Body of pancreas (tissue), 4 donors: Measurements from ENCODE around the gene SPTB. TPM values are rescaled to one million over a fixed set of nuclear protein-coding genes. Genes with fewer than 3 reads are reported as not detected.

Experiments
- ATAC-seq: fragments of 150-250 bp; one replicate; pipeline ENCODE4 v1.9.1; 2016
- DNase-seq, 4 donors: peaks; one replicate each; pipeline ENCODE4 v3.0.0-alpha.2; 2019
- H3K27ac ChIP-seq, 4 donors: fragments of 200-600 bp; sonication (generic); 1 replicate in 3 of 4; 2 replicates in 1 of 4; pipeline versions ENCODE4 v1.5.1 to v1.6.1; 2016 to 2019; ENCODE audit warnings: mild to moderate bottlenecking in 1 of 4, mixed read lengths in 1 of 4, moderate library complexity in 1 of 4
- H3K27me3 ChIP-seq, 2 donors: fragments of 200-600 bp; sonication (generic); one replicate each; pipeline ENCODE4 v1.6.0; 2016; ENCODE audit warnings: mild to moderate bottlenecking in 1 of 2
- H3K36me3 ChIP-seq, 2 donors: fragments of 200-600 bp; sonication (generic); replicated peaks in 1 of 2; 2 replicates each; pipeline ENCODE4 v1.5.1; 2016; ENCODE audit warnings: low read depth in 2 of 2; ENCODE audit not compliant: insufficient read depth in 1 of 2
- H3K4me1 ChIP-seq: fragments of 200-600 bp; sonication (generic); one replicate; pipeline ENCODE4 v1.6.0; 2016
- H3K4me3 ChIP-seq, 2 donors: fragments of 200-600 bp; sonication (generic); 1 replicate in 1 of 2; 2 replicates in 1 of 2; pipeline ENCODE4 v1.5.1; 2016 to 2019
- H3K9me3 ChIP-seq, 3 donors: fragments of 200-600 bp; sonication (generic); 1 replicate in 2 of 3; 2 replicates in 1 of 3; pipeline ENCODE4 v1.5.1; 2016
- CTCF ChIP-seq, 7 experiments: fragments of 450-650 bp in 4 of 7; fragments of 200-600 bp in 3 of 7; sonication (generic) in 3 of 7; IDR thresholded peaks; one replicate each; pipeline ENCODE4 v1.5.1; 2016 to 2019; ENCODE audit warnings: antibody characterized with exemption in 7 of 7
- POLR2A ChIP-seq, 3 donors: fragments of 450-650 bp; IDR thresholded peaks; one replicate each; pipeline ENCODE4 v1.6.1; 2016; ENCODE audit warnings: antibody characterized with exemption in 3 of 3, mild to moderate bottlenecking in 2 of 3
- WGBS, 2 donors: methylation state at CpG; one replicate each; pipeline ENCODE4 v1.1.5; 2017; 5-methylcytosine and 5-hydroxymethylcytosine counted together
- intact Hi-C: fragments of 100-400 bp; cut with DNase I; formaldehyde crosslinking; loops from one replicate; pipeline ENCODE4 v1.15.1; 2023
- total RNA-seq, 2 donors: library from RNA; depleted of rRNA; stranded (reverse); fragments of >200 nt; gene quantifications; one replicate each; pipeline ENCODE4 v1.1.0, GENCODE V29; 2016

Gene SPTB
- total RNA-seq, 2 donors from 2014 or later = 3.4 to 8.6 TPM

GRCh38 chr14:64758025-64758521, 121.6 kb downstream of the SPTB start:
- peak; percentile 22 for ATAC-seq
- WGBS, 2 donors = 41% methylated on average over 2 to 3 of the region's 3 CpGs

GRCh38 chr14:64757601-64758000, 122.1 kb downstream of the SPTB start:
- Histone ChIP-seq H3K4me1 (peaks cover 62% of the 10 kb centered on the region), H3K4me3 (no peak overlapping the region), H3K27me3 (no peaks in the 10 kb centered on the region), H3K27ac (peak overlapping the region; percentile 67 to 80 (median 78)), H3K9me3 (no peaks in the 10 kb centered on the region), H3K36me3 (no peaks in the 10 kb centered on the region)
- intact Hi-C loops = no loop called here
- no peak for ATAC-seq
- DNase-seq = no peak
- TF ChIP-seq CTCF (IDR thresholded peaks at IDR 0.05) (no peak), POLR2A (IDR thresholded peaks at IDR 0.05) (no peak)
- WGBS, 2 donors = 82 to 88% methylated on average over 3 of the region's 3 CpGs

More at GRCh38 chr14:64758025-64758521, 121.6 kb downstream of the SPTB start:
- Histone ChIP-seq H3K36me3 (no peaks in the 10 kb centered on the region), H3K4me1 (peaks cover 64% of the 10 kb centered on the region), H3K27me3 (no peaks in the 10 kb centered on the region), H3K27ac (peak overlapping the region; percentile 67 to 80 (median 78)), H3K4me3 (no peak overlapping the region), H3K9me3 (no peaks in the 10 kb centered on the region)
- peak in 3 of 4 donors; percentile 57 to 68 (median 64) for DNase-seq
- intact Hi-C loops = no loop called here
- no peak for TF ChIP-seq CTCF (IDR thresholded peaks at IDR 0.05)
- no peak for TF ChIP-seq POLR2A (IDR thresholded peaks at IDR 0.05)

GRCh38 chr14:64756712-64757111, 123.0 kb downstream of the SPTB start:
- H3K9me3 ChIP-seq = no peaks in the 10 kb centered on the region
- ATAC-seq (no peak), DNase-seq (peak in 1 of 4 donors; percentile 10)
- H3K27me3 ChIP-seq = no peaks in the 10 kb centered on the region
- intact Hi-C loops = no loop called here
- H3K27ac ChIP-seq = no peak overlapping the region
- WGBS, 2 donors = 96 to 99% methylated on average over 5 of the region's 5 CpGs
- H3K4me1 ChIP-seq = peaks cover 53% of the 10 kb centered on the region
- TF ChIP-seq CTCF (IDR thresholded peaks at IDR 0.05) (no peak), POLR2A (IDR thresholded peaks at IDR 0.05) (no peak)
- no peaks in the 10 kb centered on the region for H3K36me3 ChIP-seq
- no peak overlapping the region for H3K4me3 ChIP-seq

- Histone ChIP-seq H3K27me3 (no peaks in the 10 kb centered on the region), H3K9me3 (no peaks in the 10 kb centered on the region), H3K36me3 (no peaks in the 10 kb centered on the region), H3K4me1 (peaks cover 44% of the 10 kb centered on the region), H3K27ac (no peak overlapping the region), H3K4me3 (no peak overlapping the region)
- DNase-seq (no peak), ATAC-seq (no peak)
- no peak for TF ChIP-seq CTCF (IDR thresholded peaks at IDR 0.05)
- TF ChIP-seq POLR2A (IDR thresholded peaks at IDR 0.05) = no peak
- intact Hi-C loops = no loop called here
- 52 to 57% methylated on average over 9 of the region's 9 CpGs for WGBS, 2 donors
Measured at GRCh38 chr14:64755781-64756221, 123.9 kb downstream of the SPTB start.

GRCh38 chr14:64754685-64755084, 125.0 kb downstream of the SPTB start:
- WGBS, 2 donors = 67 to 78% methylated on average over 5 of the region's 5 CpGs
- Histone ChIP-seq H3K4me3 (no peak overlapping the region), H3K36me3 (no peaks in the 10 kb centered on the region), H3K27me3 (no peaks in the 10 kb centered on the region), H3K9me3 (no peaks in the 10 kb centered on the region), H3K4me1 (peaks cover 37% of the 10 kb centered on the region), H3K27ac (no peak overlapping the region)
- intact Hi-C loops = no loop called here
- no peak for TF ChIP-seq POLR2A (IDR thresholded peaks at IDR 0.05)
- no peak for TF ChIP-seq CTCF (IDR thresholded peaks at IDR 0.05)
- ATAC-seq (no peak), DNase-seq (no peak)
